ENCODE data around the gene RNPS1.
"Not testable (repeated sequence)": the region's sequence is repeated elsewhere in the genome, so short reads cannot be mapped to it uniquely, and the experiment has no call there.

Gene RNPS1

GRCh38 chr16:2282262-2282661 lies 14.3 kb upstream of the RNPS1 start:
- no peak for DNase-seq

- DNase-seq = no peak
Observed at GRCh38 chr16:2280981-2281542, 13.1 kb upstream of the RNPS1 start.

DNA sequence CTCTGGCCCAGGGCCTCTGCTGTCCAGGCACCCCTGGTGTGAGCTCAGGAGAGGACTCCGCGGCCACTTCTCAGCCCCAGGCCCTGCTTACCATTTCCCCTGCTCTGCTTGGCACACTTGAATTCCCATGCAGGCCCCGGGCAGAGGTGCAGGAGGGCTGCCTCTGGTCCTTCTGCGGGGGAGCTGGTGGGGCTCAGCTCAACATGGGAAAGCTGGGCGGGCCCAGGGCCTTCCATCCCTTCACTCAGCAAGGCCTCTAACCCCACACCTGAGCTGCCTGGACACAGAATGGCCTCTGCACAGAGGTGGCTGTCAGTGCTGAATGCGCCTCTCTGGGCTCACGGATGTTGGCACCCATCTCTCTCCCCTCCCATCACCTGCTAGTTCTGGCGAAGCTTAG lies 12.5 kb upstream of the RNPS1 start:
- no peak for DNase-seq

- no peak for DNase-seq
Observed at GRCh38 chr16:2278956-2279800, 11.3 kb upstream of the RNPS1 start.

DNA sequence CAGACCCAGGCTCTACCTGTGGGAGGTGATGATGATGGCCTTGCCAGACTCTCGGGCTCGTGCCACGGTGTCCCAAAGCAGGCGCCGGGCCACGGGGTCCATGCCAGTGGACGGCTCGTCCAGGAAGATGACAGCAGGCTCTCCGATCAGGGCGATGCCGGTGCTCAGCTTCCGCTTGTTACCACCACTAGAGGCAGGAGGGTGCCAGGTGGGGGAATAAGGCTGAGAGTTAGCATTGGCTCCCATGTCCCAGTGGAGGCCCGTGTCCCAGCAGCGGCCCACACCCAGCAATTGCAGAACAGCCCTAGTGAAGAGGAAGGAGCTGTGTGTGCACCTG lies 10.3 kb upstream of the RNPS1 start:
- no peak for DNase-seq

GRCh38 chr16:2277466-2278271 lies 9.7 kb upstream of the RNPS1 start:
- DNase-seq = no peak

- DNase-seq = no peak
Observed at GRCh38 chr16:2276368-2277195, 8.7 kb upstream of the RNPS1 start.

DNA sequence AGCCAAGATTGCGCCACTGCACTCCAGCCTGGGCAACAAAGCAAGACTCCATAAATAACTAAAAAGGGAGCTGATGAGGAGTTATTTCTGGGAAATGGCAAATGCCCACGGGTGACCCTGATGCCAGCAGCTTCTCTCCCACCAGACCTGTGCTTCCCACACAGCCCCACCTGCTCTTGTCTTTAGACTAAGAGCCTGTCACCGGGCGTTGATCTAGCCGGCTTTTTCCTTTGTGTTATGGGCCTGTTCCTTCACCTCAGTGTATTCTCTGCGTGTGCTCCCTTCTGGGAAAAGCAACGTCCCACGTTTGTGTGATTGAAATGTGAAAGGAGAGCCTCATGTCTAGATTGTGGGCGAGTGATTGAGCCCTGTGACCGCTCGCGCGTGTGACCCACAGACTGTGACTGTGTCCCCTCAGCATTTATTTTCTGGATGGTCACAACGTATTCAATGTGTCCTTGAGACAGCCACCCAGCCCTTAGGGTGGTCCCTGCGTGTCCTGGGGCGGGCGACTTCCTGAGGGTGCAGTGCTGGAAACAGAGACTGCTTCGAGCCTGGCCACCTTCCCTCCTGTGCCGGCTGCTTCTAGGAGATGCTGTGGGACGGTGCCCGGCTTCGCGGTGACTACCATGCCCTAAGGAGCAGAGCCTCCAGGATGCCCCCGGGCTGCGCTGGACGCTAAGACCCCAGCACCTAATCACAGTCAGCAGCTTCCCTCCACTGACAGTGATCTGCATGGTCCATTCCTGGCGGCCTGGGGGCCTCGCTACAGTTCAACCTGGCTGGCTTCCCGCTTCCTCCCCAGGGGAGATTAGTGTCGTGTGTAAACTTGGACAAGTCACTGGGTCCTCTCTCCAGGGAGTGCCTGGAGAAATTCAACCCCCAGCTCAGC lies 7.8 kb upstream of the RNPS1 start:
- no peak for DNase-seq

- no peak for DNase-seq
Observed at GRCh38 chr16:2273931-2274330, 6.0 kb upstream of the RNPS1 start.

GRCh38 chr16:2273484-2273883 lies 5.6 kb upstream of the RNPS1 start:
- DNase-seq = no peak

- DNase-seq = no peak
Observed at GRCh38 chr16:2271848-2272461, 4.0 kb upstream of the RNPS1 start.

DNA sequence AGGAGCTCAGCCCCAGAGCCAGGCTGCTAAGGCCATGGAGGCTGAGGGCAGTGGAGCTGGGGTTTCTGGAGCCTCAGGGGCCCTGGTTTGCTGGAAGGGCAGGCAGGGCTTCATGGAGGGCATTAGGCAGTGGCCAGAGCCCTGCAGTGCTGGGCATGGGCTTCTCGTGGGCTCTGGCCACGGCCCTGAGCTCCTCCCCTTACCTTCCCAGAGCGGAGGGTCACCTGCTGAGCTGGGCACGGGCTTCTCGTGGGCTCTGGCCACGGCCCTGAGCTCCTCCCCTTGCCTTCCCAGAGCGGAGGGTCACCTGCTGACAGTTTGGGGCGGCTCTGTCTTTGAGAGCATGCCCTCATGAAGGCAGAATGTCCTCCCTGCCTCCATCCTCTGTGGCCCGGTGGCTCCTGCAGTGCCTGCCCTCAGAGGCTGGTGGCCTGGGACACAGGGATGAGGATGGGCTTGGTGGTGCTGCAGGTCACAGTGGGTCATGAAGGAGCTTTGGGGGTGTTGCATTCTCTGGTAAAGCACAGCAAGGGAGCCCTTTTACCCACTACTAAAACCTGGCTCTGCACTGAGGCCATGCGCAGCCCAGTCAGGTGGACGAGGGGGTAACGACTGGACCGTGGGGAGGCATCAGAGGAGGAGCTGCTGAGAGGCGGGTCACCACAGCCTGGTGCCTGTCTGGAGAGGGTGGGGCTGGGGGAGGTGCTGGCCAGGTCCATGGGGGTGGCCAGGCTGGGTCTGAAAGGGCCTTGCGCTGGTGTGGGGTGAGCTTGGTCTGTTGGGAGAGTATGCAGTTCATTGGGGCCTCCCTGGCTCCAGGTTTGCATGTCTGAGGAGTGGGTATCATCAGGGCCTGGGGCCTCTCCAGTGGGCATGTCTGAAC lies 2.9 kb upstream of the RNPS1 start:
- DNase-seq = no peak

- no peak for DNase-seq
Observed at GRCh38 chr16:2270070-2270462, 2.1 kb upstream of the RNPS1 start.

- not testable (repeated sequence) for DNase-seq
Observed at GRCh38 chr16:2267505-2267912, 417 bp downstream of the RNPS1 start.

DNA sequence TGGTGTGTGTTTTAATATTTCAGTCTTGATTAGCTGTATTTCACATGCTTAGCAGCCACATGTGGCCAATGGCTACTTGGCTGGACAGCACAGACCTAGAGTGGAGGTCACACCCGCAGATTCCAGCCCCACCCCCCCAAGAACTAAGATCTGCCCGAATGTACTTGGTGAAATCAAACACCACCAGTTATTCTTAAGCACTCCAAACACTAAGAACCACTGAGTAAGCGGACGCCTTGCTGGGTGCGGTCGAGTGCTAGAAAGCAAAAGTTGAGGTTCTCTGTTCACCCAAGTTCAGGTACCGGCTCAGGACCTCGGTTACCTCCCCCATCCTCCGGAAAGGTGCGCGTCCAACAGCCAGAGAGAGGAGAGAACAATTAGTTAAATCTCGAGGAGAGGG lies 1.0 kb downstream of the RNPS1 start:
- not testable (repeated sequence) for DNase-seq

DNA sequence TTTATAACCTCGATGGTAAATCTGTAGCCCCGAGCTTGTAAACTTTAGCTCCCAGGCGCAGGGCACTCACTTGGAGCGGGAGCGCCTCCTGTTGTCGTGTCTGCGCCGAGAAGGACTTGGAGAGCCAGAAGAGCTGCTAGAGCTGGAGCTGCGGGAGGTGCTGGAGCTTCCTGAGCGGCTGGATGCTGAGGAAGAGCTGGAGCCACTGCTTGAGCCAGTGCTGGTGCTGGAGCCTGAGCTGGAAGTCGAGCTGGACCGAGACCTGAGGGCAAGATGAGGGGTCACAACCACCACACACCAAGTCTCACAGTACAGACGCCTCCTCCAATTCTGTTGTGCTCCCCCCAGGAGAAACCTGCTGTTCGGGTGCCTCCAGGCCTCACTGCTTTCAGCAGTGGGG lies 4.9 kb downstream of the RNPS1 start:
- DNase-seq = not testable (repeated sequence)

GRCh38 chr16:2260250-2260649 lies 7.7 kb downstream of the RNPS1 start:
- no peak for DNase-seq

DNA sequence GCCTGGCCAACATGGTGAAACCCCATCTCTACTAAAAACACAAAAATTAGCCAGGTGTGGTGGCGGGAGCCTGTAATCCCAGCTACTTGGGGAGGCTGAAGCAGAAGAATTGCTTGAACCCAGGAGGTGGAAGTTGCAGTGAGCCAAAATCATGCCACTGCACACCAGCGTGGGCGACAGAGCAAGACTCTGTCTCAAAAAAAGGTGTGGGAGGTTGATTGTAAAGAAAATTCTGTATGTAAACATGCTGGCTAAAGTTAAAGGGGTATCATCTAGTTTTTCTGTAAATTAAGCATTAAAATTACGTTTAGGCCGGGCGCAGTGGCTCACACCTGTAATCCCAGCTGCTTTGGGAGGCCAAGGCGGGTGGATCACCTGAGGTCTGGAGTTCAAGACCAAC lies 9.4 kb downstream of the RNPS1 start:
- DNase-seq = not testable (repeated sequence)

DNA sequence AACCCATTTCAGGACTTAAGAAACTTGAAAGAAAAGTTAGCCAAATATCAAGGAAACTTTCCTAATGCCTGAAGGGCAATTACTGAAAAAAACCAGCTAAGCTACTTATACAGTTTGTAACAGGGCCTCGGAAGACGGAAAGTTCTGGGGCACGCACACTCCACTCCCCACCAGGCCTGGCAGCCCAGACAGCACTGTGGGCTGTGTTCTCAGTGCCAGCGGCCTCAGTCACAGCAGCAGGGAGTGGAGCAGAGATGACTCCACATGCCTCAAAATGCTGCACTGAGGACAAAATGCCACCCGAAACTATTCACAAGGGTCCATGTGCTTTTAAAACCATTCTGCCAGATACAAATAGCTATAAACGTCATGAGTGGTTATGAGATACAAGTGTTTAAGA lies 10.2 kb downstream of the RNPS1 start:
- DNase-seq = no peak

- DNase-seq = no peak
Observed at GRCh38 chr16:2256531-2257140, 11.3 kb downstream of the RNPS1 start.
